Measurements from ENCODE around the gene CCDC88B. TPM values are rescaled to one million over a fixed set of nuclear protein-coding genes. Genes with fewer than 3 reads are reported as not detected.

The CCDC88B gene
- total and polyA plus RNA-seq, 2 of the 8 experiments (the other 6 are each of a cell fraction or from before 2014, with no cell fraction given): 5.9 to 12.5 TPM

DNA sequence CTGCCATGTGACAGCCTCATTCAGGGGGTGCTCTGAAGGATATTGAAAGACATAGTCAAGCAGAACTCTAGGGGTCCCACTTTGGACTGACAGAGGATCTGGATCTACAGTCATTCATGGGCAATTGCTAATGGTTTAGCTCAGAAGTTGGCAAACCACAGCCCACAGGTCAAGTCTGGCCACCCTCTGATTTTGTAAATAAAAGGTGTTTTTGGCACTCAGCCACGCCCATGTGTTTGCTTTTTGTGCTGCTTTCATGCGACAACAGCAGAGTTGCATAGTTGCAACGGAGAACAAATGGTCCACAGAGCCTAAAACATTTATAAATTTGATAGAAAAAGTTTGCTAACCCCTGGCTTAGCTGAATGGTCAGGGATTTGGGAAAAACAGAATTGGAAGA is 60.7 kb downstream of the CCDC88B start:
- Histone ChIP-seq H2AFZ (ENCODE audit: low read length) (no peak overlapping the region), H3K23me2 (ENCODE audit: low read depth, low read length) (no peaks in the 10 kb centered on the region; the same call in 1 of the 2 replicates), H3K27me3 (replicated peaks in 1 of 4; ENCODE audit: control insufficient read depth in 3 of 4, extremely low read depth in 1 of 4, insufficient read depth in 3 of 4, low read length in 3 of 4) (peaks cover 0 to 3% (median 1%) of the 10 kb centered on the region in 4 experiments; a peak in 4 of 7 replicates), H3K18ac (ENCODE audit: extremely low read depth, low read length) (no peak overlapping the region), H3K27ac (ENCODE audit: low read depth, low read length) (no peak overlapping the region), H3K14ac (ENCODE audit: insufficient read length) (no peak overlapping the region), H3K36me3 (ENCODE audit: control insufficient read depth in 2 of 4, insufficient read depth in 4 of 4, low read length in 3 of 4) (no peaks in the 10 kb centered on the region), H3K79me2 (ENCODE audit: control insufficient read depth in 1 of 2, insufficient read depth in 2 of 2, low read length in 2 of 2) (no peaks in the 10 kb centered on the region), H2BK12ac (ENCODE audit: low read depth, low read length) (no peak overlapping the region), H2BK120ac (replicated peaks; ENCODE audit: low read depth, low read length) (no peak overlapping the region), H3K4me2 (ENCODE audit: insufficient read depth in 1 of 2, low read depth in 2 of 2, low read length in 2 of 2) (no peak overlapping the region), H3K9me3 (ENCODE audit: insufficient read depth in 2 of 2, low read depth in 1 of 2, low read length in 1 of 2) (no peaks in the 10 kb centered on the region), H2AK5ac (ENCODE audit: low read depth, low read length) (no peak overlapping the region), H2BK20ac (ENCODE audit: low read length) (no peak overlapping the region), H4K91ac (replicated peaks; ENCODE audit: insufficient read length, low read length) (no peak overlapping the region), H4K5ac (ENCODE audit: insufficient read length, low read depth, low read length) (no peak overlapping the region), H4K20me1 (replicated peaks in 1 of 2; ENCODE audit: control insufficient read depth in 1 of 2, insufficient read depth in 2 of 2, low read length in 2 of 2) (no peaks in the 10 kb centered on the region), H3K23ac (ENCODE audit: insufficient read length) (no peak overlapping the region), H2BK15ac (ENCODE audit: low read length) (no peak overlapping the region), H3K4ac (replicated peaks; ENCODE audit: insufficient read length, low read depth, low read length) (no peak overlapping the region), H3K4me1 (replicated peaks in 1 of 4; ENCODE audit: control insufficient read depth in 3 of 4, insufficient read depth in 4 of 4, low read length in 3 of 4) (peaks cover 0 to 11% (median 7%) of the 10 kb centered on the region in 4 experiments; a peak in 6 of 7 replicates), H4K8ac (ENCODE audit: extremely low read depth, insufficient read depth, low read length) (no peak overlapping the region), H3K4me3 (ENCODE audit: extremely low read depth in 1 of 4, insufficient read depth in 2 of 4, low read depth in 3 of 4, low read length in 4 of 4) (no peak overlapping the region), H3K9ac (replicated peaks in 1 of 4; ENCODE audit: extremely low read depth in 1 of 4, low read depth in 3 of 4, low read length in 3 of 4) (no peak overlapping the region), H2BK5ac (ENCODE audit: low read depth, low read length) (no peak overlapping the region), H3K56ac (replicated peaks; ENCODE audit: insufficient read length, low read depth, low read length) (no peak overlapping the region), H3K79me1 (ENCODE audit: low read depth, low read length) (no peaks in the 10 kb centered on the region)
- no peak for TF ChIP-seq RAD21 (IDR thresholded peaks at IDR 0.05 in 1 of 2, conservative IDR thresholded peaks at IDR 0.05 in 1 of 2; ENCODE audit: low read depth in 2 of 2, low read length in 2 of 2)
- TF ChIP-seq RXRA (IDR thresholded peaks at IDR 0.05; ENCODE audit: insufficient read depth, low read depth, low read length): no peak
- TF ChIP-seq KDM5A (IDR thresholded peaks at IDR 0.05; ENCODE audit: low read length): no peak
- no peak for TF ChIP-seq JUND (IDR thresholded peaks at IDR 0.05; ENCODE audit: low read length)
- no peak for TF ChIP-seq NANOG (IDR thresholded peaks at IDR 0.05; ENCODE audit: insufficient read depth, low read depth, low read length, poor library complexity, severe bottlenecking)
- no peak for TF ChIP-seq EP300 (IDR thresholded peaks at IDR 0.05; ENCODE audit: borderline replicate concordance in 1 of 2, low read depth in 2 of 2, low read length in 2 of 2)
- 88% methylated on average over 3 of the region's 3 CpGs; no CpG with 5 or more reads in 1 of the 2 experiments for WGBS, 2 experiments (ENCODE audit: extremely low coverage in 1 of 2, insufficient coverage in 1 of 2, insufficient read length in 1 of 2, insufficient replicate concordance in 2 of 2, low coverage in 1 of 2, low lambda C conversion rate in 2 of 2, missing lambda C conversion rate in 1 of 2)
- ChIA-PET POLR2A (ENCODE audit: partially characterized antibody) (interaction anchor here (0.7 kb wide), 1 partner anchor 22 kb away, joined by 4 read pairs; no protein-coding TSS in a partner anchor), CTCF (ENCODE audit: partially characterized antibody) (interaction anchor here (1.4 to 3.2 kb wide), 3 partner anchors 8 to 49 kb away, joined by 3 to 13 read pairs (median 4); no protein-coding TSS in a partner anchor)
- FAIRE-seq: no peak
- DNase-seq (ENCODE audit: low read depth in 1 of 2, low spot score in 2 of 2): no peak

Data from H1 (cell line).